ENCODE measurements around the gene PIGBOS1.

PIGBOS1 gene

DNA sequence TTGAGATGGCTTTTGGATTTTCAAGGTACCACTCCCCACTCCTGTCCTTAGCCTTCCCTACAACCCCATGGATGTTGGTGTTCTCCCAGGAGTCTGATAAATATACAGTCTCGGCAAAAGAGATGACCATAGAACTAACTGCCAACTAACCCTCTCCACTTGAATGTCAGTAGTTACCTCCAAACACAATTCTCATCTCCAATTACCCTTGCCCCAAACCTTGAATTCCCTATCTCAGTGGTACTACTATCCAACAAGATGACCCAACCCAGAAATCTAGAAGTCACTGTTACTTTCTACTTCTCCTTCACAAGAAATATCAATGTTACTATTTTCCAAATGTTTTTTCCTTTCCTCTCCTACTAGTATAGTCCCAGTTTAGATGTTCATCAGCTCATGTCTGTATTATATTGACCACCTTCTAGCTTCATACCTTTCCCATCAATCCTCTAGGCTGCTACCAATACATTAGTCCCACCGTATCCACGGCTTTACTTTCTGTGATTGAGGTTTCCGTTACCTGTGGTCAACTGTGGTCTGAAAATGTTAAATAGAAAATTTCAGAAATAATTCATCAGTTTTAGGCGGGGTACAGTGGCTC is 38.2 kb upstream of the PIGBOS1 start:
- TF ChIP-seq, protein P1, sequence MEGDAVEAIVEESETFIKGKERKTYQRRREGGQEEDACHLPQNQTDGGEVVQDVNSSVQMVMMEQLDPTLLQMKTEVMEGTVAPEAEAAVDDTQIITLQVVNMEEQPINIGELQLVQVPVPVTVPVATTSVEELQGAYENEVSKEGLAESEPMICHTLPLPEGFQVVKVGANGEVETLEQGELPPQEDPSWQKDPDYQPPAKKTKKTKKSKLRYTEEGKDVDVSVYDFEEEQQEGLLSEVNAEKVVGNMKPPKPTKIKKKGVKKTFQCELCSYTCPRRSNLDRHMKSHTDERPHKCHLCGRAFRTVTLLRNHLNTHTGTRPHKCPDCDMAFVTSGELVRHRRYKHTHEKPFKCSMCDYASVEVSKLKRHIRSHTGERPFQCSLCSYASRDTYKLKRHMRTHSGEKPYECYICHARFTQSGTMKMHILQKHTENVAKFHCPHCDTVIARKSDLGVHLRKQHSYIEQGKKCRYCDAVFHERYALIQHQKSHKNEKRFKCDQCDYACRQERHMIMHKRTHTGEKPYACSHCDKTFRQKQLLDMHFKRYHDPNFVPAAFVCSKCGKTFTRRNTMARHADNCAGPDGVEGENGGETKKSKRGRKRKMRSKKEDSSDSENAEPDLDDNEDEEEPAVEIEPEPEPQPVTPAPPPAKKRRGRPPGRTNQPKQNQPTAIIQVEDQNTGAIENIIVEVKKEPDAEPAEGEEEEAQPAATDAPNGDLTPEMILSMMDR (conservative IDR thresholded peaks at IDR 0.05; ENCODE audit: low read depth, low read length) = no peak
- DNase-seq (ENCODE audit: low read depth) = no peak
- H3K4me3 ChIP-seq (ENCODE audit: low read length) = no peak overlapping the region

GRCh38 chr15:55353025-55353424 is 34.1 kb upstream of the PIGBOS1 start:
- DNase-seq (ENCODE audit: low read depth) = no peak
- TF ChIP-seq, protein P1 (conservative IDR thresholded peaks at IDR 0.05; ENCODE audit: low read depth, low read length) = no peak
- H3K4me3 ChIP-seq (ENCODE audit: low read length) = no peak overlapping the region

GRCh38 chr15:55349282-55349681 is 30.4 kb upstream of the PIGBOS1 start:
- DNase-seq (ENCODE audit: low read depth) = no peak
- TF ChIP-seq, protein P1 (conservative IDR thresholded peaks at IDR 0.05; ENCODE audit: low read depth, low read length) = no peak
- no peak overlapping the region for H3K4me3 ChIP-seq (ENCODE audit: low read length)

- TF ChIP-seq, protein P1 (conservative IDR thresholded peaks at IDR 0.05; ENCODE audit: low read depth, low read length) = no peak
- DNase-seq (ENCODE audit: low read depth) = no peak
- H3K4me3 ChIP-seq (ENCODE audit: low read length) = no peak overlapping the region
Observed at GRCh38 chr15:55348281-55348778, 29.4 kb upstream of the PIGBOS1 start.

- no peak for DNase-seq (ENCODE audit: low read depth)
- no peak overlapping the region for H3K4me3 ChIP-seq (ENCODE audit: low read length)
- TF ChIP-seq, protein P1 (conservative IDR thresholded peaks at IDR 0.05; ENCODE audit: low read depth, low read length) = no peak
Observed at GRCh38 chr15:55344206-55344605, 25.3 kb upstream of the PIGBOS1 start.

DNA sequence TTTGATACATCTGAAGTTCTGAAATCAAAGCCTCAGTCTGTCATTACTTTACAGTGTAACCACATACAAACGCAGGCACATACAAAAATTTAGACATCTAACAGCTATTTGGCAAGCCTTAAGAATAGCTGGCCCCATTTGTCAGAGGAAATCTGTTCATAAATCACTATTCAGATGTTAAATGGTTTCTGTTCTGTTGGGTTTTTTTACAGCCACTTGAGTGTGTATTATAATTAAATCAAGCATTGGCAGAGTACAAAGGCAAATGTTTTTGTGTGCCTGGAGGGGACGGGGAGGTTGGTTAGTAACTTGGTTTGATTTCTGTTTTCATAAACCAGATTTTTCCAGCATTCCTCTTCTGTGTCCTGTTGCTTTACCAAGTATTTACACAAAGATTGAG is 24.2 kb upstream of the PIGBOS1 start:
- TF ChIP-seq, protein P1 (conservative IDR thresholded peaks at IDR 0.05; ENCODE audit: low read depth, low read length) = no peak
- no peak for DNase-seq (ENCODE audit: low read depth)

GRCh38 chr15:55337160-55337559 is 18.2 kb upstream of the PIGBOS1 start:
- TF ChIP-seq, protein P1 (conservative IDR thresholded peaks at IDR 0.05; ENCODE audit: low read depth, low read length) = no peak
- no peak for DNase-seq (ENCODE audit: low read depth)

More for the DNA sequence above, 24.2 kb upstream of the PIGBOS1 start:
- H3K4me3 ChIP-seq (ENCODE audit: low read length) = no peak overlapping the region

More at GRCh38 chr15:55337160-55337559, 18.2 kb upstream of the PIGBOS1 start:
- H3K4me3 ChIP-seq (ENCODE audit: low read length) = no peak overlapping the region
